ENCODE data around the gene SELENOI. TPM values are rescaled to one million over a fixed set of nuclear protein-coding genes. Genes with fewer than 3 reads are reported as not detected.

Gene SELENOI
- total RNA-seq, 2 experiments from 2014 or later: 27.7 to 31.5 TPM

DNA sequence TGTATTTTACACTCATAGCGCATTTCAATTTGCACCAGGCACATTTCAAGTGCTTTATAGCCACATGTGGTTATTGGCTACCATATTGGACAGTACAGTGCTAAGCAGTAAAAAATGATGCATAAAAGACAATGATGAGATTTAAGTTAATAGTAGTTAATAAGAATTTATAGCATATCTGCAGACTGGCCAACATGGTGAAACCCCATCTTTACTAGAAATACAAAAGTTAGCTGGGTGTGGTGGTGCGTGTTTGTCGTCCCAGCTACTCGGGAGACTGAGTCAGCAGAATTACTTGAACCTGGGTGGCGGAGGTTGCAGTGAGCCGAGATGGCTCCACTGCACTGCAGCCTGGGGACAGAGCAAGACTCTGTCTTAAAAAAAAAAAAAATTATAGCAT lies 65.5 kb downstream of the SELENOI start:
- POLR2A ChIA-PET: no interaction called here
- Mint-ChIP-seq H3K27me3 (peaks cover 15% of the 10 kb centered on the region), H3K4me1 (ENCODE audit: low read depth) (peaks cover 10% of the 10 kb centered on the region), H3K27ac (no peak overlapping the region), H3K4me3 (no peak overlapping the region), H3K9me3 (no peaks in the 10 kb centered on the region), H3K36me3 (ENCODE audit: low read depth) (no peaks in the 10 kb centered on the region)
- Histone ChIP-seq H3K9me3 (ENCODE audit: control insufficient read depth in 1 of 2, insufficient read depth in 1 of 2, low read length in 2 of 2) (no peaks in the 10 kb centered on the region), H3K4me1 (ENCODE audit: insufficient read depth, low read length) (no peaks in the 10 kb centered on the region), H3K27ac (ENCODE audit: low read depth in 1 of 2, low read length in 2 of 2) (no peak overlapping the region), H3K4me3 (ENCODE audit: low read length) (no peak overlapping the region), H3K27me3 (ENCODE audit: control insufficient read depth in 1 of 2, insufficient read depth in 2 of 2, low read length in 2 of 2) (peaks cover 0 to 12% of the 10 kb centered on the region in 2 experiments), H3K36me3 (ENCODE audit: insufficient read depth, low read length) (no peaks in the 10 kb centered on the region)
- ATAC-seq (ENCODE audit: poor library complexity) (no peak), DNase-seq (no peak)
- intact Hi-C loops (cut with DNase I, micrococcal nuclease): no loop called here
- CTCF ChIA-PET: interaction anchor here (0.7 kb wide), 1 partner anchor 36 kb away, joined by 3 read pairs; no protein-coding TSS in a partner anchor
- TF ChIP-seq, protein P1, sequence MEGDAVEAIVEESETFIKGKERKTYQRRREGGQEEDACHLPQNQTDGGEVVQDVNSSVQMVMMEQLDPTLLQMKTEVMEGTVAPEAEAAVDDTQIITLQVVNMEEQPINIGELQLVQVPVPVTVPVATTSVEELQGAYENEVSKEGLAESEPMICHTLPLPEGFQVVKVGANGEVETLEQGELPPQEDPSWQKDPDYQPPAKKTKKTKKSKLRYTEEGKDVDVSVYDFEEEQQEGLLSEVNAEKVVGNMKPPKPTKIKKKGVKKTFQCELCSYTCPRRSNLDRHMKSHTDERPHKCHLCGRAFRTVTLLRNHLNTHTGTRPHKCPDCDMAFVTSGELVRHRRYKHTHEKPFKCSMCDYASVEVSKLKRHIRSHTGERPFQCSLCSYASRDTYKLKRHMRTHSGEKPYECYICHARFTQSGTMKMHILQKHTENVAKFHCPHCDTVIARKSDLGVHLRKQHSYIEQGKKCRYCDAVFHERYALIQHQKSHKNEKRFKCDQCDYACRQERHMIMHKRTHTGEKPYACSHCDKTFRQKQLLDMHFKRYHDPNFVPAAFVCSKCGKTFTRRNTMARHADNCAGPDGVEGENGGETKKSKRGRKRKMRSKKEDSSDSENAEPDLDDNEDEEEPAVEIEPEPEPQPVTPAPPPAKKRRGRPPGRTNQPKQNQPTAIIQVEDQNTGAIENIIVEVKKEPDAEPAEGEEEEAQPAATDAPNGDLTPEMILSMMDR (IDR thresholded peaks at IDR 0.05): no peak

DNA sequence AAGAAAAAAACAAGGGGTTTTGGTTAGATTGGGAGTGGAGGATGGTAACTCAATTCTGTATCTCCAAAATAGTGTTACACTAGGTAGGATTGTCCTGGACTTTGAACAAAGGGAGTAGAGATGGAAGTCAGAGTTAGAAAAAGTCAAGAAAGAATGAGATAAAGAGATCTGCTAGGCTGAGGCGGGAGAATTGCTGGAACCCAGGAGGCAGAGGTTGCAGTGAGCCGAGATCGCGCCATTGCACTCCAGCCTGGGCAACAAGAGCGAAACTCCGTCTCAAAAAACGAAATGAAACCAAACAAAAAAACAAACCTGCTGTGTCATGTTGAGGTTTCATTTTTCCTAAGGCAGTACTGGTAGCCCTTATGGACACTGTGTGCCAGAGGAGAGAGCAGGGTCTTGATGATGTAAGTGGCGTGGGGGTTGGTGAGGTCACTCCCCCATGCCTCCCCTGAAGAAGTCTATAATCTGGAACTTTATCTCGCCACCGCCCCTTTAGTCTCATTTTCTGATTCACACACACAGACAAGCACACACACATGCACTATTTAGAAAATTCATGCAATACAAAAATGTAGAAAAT lies 66.2 kb downstream of the SELENOI start:
- no peaks in the 10 kb centered on the region for H3K9me3 ChIP-seq (ENCODE audit: control insufficient read depth in 1 of 2, insufficient read depth in 1 of 2, low read length in 2 of 2)
- H3K27ac Mint-ChIP-seq: no peak overlapping the region
- H3K27me3 Mint-ChIP-seq: peaks cover 11% of the 10 kb centered on the region
- H3K4me3 ChIP-seq (ENCODE audit: low read length): peak overlapping the region; percentile 24
- TF ChIP-seq, protein P1 (IDR thresholded peaks at IDR 0.05): no peak
- H3K4me1 ChIP-seq (ENCODE audit: insufficient read depth, low read length): no peaks in the 10 kb centered on the region
- intact Hi-C loops (cut with DNase I, micrococcal nuclease): no loop called here
- no peak overlapping the region for H3K27ac ChIP-seq (ENCODE audit: low read depth in 1 of 2, low read length in 2 of 2)
- CTCF ChIA-PET: interaction anchor here (0.7 kb wide), 1 partner anchor 37 kb away, joined by 3 read pairs; no protein-coding TSS in a partner anchor
- H3K36me3 Mint-ChIP-seq (ENCODE audit: low read depth): no peaks in the 10 kb centered on the region
- DNase-seq: peak in 3 of 14 experiments; percentile 5 to 17 (median 12)
- peaks cover 0 to 7% of the 10 kb centered on the region in 2 experiments for H3K27me3 ChIP-seq (ENCODE audit: control insufficient read depth in 1 of 2, insufficient read depth in 2 of 2, low read length in 2 of 2)
- ATAC-seq (ENCODE audit: poor library complexity): no peak
- H3K36me3 ChIP-seq (ENCODE audit: insufficient read depth, low read length): no peaks in the 10 kb centered on the region
- H3K4me1 Mint-ChIP-seq (ENCODE audit: low read depth): peaks cover 10% of the 10 kb centered on the region
- POLR2A ChIA-PET: no interaction called here
- H3K9me3 Mint-ChIP-seq: no peaks in the 10 kb centered on the region
- H3K4me3 Mint-ChIP-seq: peak overlapping the region; percentile 2

DNA sequence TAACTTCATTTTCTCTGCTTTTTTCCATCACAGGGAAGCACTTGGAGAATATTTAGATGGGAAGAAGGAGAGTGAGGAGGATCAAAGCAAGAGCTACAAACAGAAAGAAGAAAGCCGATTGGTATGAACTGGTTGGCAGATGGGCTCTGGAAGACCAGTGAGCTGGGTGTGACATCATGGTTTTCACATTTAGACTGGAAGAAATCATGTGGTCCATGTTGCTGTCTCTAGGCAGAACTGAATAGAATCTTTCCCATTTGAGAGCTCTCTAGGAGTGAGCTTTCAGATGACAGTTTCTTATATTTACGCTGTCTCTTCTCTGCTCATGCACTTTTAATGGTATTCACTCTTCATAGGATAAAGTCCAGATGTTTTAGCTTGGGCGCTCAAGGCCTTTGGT lies 68.4 kb downstream of the SELENOI start:
- no peak for ATAC-seq (ENCODE audit: poor library complexity)
- ChIA-PET CTCF (no interaction called here), POLR2A (no interaction called here)
- TF ChIP-seq, protein P1 (IDR thresholded peaks at IDR 0.05): no peak
- no peak for DNase-seq
- H3K36me3 Mint-ChIP-seq (ENCODE audit: low read depth): no peaks in the 10 kb centered on the region
- no peak overlapping the region for H3K27ac ChIP-seq (ENCODE audit: low read depth in 1 of 2, low read length in 2 of 2)
- peaks cover 10% of the 10 kb centered on the region for H3K4me1 Mint-ChIP-seq (ENCODE audit: low read depth)
- no peak overlapping the region for H3K4me3 ChIP-seq (ENCODE audit: low read length)
- H3K27ac Mint-ChIP-seq: no peak overlapping the region
- no peaks in the 10 kb centered on the region for H3K36me3 ChIP-seq (ENCODE audit: insufficient read depth, low read length)
- no peak overlapping the region for H3K4me3 Mint-ChIP-seq
- H3K9me3 ChIP-seq (ENCODE audit: control insufficient read depth in 1 of 2, insufficient read depth in 1 of 2, low read length in 2 of 2): no peaks in the 10 kb centered on the region
- no peaks in the 10 kb centered on the region for H3K27me3 Mint-ChIP-seq
- H3K27me3 ChIP-seq (ENCODE audit: control insufficient read depth in 1 of 2, insufficient read depth in 2 of 2, low read length in 2 of 2): no peaks in the 10 kb centered on the region
- no peaks in the 10 kb centered on the region for H3K4me1 ChIP-seq (ENCODE audit: insufficient read depth, low read length)
- H3K9me3 Mint-ChIP-seq: no peaks in the 10 kb centered on the region
- intact Hi-C loops (cut with DNase I, micrococcal nuclease): no loop called here

Data from CD4-positive, alpha-beta T cell (primary cell).